ENCODE data around the gene BPIFB6.

The BPIFB6 gene

DNA sequence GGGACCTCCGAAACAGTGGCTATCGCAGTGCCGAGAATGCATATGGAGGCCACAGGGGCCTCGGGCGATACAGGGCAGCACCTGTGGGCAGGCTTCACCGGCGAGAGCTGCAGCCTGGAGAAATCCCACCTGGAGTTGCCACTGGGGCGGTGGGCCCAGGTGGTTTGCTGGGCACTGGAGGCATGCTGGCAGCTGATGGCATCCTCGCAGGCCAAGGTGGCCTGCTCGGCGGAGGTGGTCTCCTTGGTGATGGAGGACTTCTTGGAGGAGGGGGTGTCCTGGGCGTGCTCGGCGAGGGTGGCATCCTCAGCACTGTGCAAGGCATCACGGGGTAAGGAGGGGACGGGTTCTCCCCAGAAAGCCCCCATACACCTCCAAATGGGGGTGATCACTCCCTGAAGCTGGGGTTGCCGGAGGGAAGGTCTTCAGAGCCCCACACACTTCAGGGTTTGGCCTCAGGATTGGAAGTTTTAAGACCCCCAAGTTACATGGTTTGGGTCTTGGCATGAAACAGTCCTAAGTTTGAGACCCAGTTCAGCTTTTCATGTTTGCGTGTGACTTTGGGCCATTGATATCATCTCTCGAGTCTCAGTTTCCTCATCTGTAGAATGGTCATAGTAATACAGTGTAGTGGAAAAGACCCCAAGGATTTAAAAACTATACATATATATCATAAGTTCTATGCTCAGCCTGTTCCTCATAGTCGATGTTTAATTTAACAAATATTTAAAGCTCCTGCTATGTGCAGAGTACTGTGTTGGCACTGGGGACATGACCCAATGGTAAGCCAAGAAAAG, 52.3 kb downstream of the BPIFB6 start:
- no peak for DNase-seq (ENCODE audit: low read depth in 2 of 2)

DNA sequence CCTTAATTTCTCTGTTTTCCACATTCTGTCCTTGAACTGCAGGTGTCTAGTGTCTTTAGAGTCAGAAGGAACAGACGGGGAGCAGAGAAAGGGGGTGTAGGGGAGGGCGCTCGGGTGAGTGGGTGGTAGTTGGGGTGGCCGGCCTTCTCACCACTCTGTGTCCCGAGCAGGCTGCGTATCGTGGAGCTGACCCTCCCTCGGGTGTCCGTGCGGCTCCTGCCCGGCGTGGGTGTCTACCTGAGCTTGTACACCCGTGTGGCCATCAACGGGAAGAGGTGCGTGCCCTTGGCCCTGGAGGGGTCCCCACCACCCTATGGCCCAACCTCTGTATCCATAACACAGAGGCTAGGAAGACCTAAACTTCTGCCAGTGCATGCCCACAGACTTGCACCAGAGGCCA, 53.3 kb downstream of the BPIFB6 start:
- no peak for DNase-seq (ENCODE audit: low read depth in 2 of 2)

DNA sequence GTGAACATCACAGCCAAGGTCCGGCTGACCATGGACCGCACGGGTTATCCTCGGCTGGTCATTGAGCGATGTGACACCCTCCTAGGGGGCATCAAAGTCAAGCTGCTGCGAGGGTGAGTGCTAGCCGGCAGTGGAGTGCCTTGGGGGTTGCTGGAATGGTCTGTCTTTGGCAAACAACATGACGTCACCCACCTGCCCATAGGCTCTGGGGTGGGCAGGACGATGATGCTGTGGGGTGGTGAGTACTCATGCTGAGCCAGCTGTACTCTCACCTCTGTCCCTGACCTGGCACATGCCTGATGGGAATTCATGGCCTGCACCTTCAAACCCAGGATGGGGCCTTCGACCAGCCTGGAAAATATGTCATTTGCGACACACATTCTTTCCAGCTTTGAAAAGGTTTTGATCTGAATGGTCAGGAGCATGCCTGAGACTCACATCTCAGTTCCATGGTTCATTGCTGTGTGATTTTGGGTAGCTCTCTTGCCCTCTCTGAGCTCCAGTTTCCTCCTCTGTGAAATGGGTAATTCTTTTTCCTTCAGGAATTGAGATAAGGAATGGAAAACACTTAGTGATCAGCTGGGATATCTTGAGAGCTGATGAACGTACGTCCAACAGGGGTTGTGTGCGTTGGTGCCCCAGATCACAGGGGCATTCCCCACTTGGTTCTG, 54.7 kb downstream of the BPIFB6 start:
- DNase-seq (ENCODE audit: low read depth in 2 of 2), result no peak

DNA sequence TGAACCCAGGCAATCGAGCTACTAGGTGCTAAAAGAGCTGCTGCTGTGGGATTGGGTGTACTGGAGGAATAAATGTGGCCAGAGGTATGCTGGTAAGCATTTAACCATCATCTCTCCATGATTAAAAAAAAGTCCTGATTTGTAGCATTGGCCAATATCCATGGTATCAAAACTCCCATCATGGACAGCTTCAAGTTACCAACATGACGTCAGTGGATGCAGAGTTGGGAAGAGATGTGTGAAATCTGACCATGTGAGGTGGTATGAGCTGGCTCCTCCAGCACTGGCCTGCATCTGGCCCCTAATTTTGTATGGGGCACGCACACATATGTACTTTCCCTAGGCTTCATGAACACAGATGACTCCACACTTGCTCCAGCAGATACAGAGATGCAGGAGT, 59.7 kb downstream of the BPIFB6 start:
- DNase-seq (ENCODE audit: low read depth in 2 of 2), result no peak

DNA sequence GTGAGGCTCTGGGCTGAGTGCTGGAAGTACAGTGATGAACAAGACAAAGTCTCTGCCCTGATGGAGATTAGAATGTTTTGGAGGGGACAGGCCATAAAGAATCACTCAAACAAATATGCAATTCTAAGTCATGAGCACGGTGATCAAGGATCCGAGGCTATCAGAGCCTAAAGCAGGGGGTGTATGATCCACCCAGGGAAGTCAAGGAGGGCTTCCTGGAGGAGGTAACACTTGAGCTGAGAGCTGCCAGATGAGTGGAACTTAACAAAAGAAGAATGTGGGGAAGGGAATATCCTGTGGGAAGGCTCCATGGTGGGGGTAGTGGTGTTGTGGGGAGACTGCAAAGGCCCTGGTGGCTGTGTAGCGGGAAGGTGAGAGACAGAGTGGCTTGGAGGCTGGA, 60.2 kb downstream of the BPIFB6 start:
- no peak for DNase-seq (ENCODE audit: low read depth in 2 of 2)

DNA sequence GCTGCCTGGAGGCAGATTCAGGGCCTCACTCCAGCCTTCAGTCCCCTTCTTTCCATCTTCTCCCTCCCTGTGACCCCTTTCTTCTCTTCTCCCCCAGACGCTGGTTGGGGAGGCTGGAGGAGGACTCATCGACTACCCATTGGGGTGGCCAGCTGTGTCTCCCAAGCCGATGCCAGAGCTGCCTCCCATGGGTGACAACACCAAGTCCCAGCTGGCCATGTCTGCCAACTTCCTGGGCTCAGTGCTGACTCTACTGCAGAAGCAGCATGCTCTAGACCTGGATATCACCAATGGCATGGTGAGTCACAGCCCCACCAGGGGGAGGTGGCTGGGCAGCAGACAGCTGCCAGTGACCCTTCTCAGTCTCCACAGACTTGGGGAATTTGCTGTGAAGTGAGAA, 60.9 kb downstream of the BPIFB6 start:
- DNase-seq (ENCODE audit: low read depth in 2 of 2), result no peak

DNA sequence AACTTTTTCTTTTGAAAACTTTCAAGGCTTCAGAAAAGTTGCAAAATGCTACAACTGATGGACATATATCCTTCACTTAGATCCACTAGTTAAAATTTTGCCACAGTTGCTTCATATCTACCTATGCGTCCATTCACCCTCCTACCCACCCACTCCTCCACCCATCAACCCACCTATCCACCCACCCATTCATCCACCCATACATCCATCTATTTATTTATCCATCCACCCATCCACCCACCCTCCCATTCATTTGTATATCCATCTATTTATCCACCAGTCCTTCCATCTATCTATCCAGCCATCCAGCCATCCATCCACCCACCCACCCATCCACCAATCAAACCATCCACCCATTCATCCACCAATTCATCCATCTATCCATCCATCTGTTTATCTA, 61.6 kb downstream of the BPIFB6 start:
- DNase-seq (ENCODE audit: low read depth in 2 of 2), result no peak

DNA sequence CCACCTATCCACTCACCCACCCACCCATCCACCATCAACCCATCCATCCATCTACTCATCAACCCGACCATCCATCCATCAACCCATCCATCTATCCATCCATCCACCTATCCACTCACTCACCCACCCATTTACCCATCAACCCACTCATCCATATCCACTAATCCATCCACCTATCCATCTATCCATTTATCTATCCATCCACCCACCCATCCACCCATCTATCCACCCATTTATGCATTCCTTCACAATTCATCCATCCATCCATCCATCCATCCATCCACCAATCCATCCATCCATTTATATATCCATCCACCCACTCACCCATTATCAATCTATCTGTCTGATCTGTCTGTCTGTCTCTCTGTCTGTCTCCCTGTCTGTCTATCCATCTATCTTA, 62.1 kb downstream of the BPIFB6 start:
- DNase-seq (ENCODE audit: low read depth in 2 of 2), result no peak
